GM12801 (cell line): ENCODE results near the gene NHERF1.

Experiments used
- CTCF ChIP-seq: IDR thresholded peaks from one replicate; pipeline ENCODE4 v1.5.1; 2011; ENCODE audit warnings: control low read depth; ENCODE audit not compliant: insufficient read length; ENCODE audit errors: extremely low read depth

NHERF1 gene

GRCh38 chr17:74752415-74752814 is 4.0 kb downstream of the NHERF1 start:
- TF ChIP-seq CTCF, result no peak

- TF ChIP-seq CTCF, result no peak
Measured at GRCh38 chr17:74752822-74753401, 4.5 kb downstream of the NHERF1 start.

DNA sequence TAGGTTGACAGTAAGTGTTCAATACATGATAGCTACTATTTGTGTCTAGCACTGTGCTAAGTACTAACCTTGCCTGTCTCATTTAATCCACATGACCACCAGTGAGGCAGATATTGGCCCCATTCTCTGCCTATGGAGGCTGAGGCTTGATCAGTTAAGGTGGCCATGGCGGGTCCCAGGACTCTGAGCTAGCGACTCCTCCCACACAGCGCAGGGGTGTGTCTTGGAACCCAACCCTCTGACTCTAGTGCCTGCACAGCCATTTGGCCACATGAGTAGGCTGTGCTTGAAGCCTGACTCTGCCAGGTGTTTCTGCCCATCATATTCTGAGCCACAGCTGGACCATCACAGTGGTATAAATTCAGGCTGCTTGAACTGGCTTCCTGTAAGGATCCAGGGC is 6.4 kb downstream of the NHERF1 start:
- TF ChIP-seq CTCF, result no peak

GRCh38 chr17:74755533-74755932 is 7.1 kb downstream of the NHERF1 start:
- no peak for TF ChIP-seq CTCF

- TF ChIP-seq CTCF, result no peak
Measured at GRCh38 chr17:74756891-74757290, 8.5 kb downstream of the NHERF1 start.

- TF ChIP-seq CTCF, result no peak
Measured at GRCh38 chr17:74757502-74757901, 9.1 kb downstream of the NHERF1 start.

DNA sequence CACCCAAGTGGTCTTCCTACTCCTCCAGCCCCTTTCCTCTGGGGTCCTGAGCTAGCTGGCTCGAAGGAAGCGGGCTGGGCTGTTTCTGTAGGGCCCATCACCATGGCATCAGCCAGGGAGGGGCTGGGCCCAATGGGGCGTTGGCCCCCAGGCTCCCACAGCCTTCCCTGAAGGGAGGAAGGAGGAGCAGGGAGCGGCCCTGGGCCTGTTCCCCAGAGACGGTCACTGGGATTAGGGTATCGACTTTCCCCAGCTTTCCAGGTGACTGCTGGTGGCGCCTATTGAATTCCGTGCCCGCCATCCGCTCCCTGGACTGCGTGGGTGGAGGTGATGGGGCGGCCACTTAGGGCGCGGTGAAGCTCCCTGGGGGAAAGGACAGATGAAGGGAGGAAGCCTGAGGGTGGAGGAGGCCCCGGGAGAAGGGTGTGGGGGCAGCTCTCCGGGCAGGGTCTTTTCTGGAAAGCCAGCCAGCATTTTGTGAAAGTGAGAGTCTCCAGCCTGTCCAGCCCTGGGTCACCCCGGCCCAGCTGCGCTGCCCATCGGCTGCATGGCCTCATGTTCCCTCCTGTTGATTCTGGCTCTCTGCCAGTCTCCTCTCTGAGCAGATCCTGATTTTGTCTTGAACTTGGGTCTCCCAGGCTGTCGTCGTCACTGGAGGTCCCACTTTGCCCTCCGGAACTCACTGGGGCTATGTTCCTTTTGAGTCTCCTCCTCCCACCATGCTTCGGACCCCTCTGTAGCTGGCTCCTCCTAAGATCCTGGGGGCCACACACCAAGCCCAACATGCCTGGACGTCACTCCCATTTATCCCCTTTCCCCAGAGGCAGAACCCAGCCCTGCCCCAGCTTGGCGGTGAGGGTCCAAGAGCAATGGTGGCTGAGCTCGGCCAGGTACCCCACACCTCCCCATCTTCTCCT is 9.8 kb downstream of the NHERF1 start:
- TF ChIP-seq CTCF, result no peak
